Measurements from ENCODE around the gene APOBEC3H. TPM values are rescaled to one million over a fixed set of nuclear protein-coding genes. Genes with fewer than 3 reads are reported as not detected.

The APOBEC3H gene
- total RNA-seq, 1 donor from 2014 or later = 0.84 TPM

- Histone ChIP-seq H3K27ac (peak within 1 kb of the TSS; percentile 91), H3K4me1 (peaks cover 38% of the 10 kb centered on the region), H3K36me3 (no peaks in the 10 kb centered on the region), H3K27me3 (peaks cover 7% of the 10 kb centered on the region), H3K9me3 (no peaks in the 10 kb centered on the region), H3K4me3 (peak within 1 kb of the TSS; percentile 80)
- peak; percentile 97 for DNase-seq
- peak; percentile 97 for ATAC-seq
- TF ChIP-seq, protein P1, sequence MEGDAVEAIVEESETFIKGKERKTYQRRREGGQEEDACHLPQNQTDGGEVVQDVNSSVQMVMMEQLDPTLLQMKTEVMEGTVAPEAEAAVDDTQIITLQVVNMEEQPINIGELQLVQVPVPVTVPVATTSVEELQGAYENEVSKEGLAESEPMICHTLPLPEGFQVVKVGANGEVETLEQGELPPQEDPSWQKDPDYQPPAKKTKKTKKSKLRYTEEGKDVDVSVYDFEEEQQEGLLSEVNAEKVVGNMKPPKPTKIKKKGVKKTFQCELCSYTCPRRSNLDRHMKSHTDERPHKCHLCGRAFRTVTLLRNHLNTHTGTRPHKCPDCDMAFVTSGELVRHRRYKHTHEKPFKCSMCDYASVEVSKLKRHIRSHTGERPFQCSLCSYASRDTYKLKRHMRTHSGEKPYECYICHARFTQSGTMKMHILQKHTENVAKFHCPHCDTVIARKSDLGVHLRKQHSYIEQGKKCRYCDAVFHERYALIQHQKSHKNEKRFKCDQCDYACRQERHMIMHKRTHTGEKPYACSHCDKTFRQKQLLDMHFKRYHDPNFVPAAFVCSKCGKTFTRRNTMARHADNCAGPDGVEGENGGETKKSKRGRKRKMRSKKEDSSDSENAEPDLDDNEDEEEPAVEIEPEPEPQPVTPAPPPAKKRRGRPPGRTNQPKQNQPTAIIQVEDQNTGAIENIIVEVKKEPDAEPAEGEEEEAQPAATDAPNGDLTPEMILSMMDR (IDR thresholded peaks at IDR 0.05) = no peak
- intact Hi-C loops (cut with DNase I) = no loop called here
Observed at GRCh38 chr22:39152511-39153219, 55.6 kb downstream of the APOBEC3H start, which contains the start of gene CBX7. Gene CBX7 (minus strand): TSS chr22:39152680. CDS start chr22:39152444, 236 bp downstream.

DNA sequence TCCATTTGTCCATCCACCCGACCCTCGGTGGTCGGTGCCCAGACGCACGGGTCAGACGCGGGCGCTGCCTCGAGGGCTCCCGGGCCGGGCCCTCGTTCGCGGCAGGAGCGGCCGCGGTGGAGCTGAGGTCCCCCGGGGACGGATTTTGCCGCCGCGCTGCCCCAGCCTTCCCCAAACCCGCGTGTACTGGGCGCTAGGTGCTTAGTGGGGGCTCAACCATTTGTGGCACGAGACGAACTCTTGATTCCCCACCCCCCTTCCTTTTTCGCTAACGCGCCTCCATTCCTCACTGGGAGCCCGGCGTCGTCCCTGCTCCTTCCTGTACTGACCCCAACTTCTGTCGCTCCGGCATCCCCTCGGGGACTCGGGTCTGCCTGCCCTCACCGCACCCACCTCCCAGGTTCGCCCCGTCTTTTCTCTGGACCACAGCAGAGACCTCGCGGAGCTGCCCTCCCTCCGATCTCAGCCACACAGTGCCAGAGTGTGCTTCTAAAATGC lies 56.2 kb downstream of the APOBEC3H start:
- no peaks in the 10 kb centered on the region for H3K9me3 ChIP-seq
- H3K36me3 ChIP-seq = no peaks in the 10 kb centered on the region
- peak overlapping the region; percentile 91 for H3K27ac ChIP-seq
- peaks cover 7% of the 10 kb centered on the region for H3K27me3 ChIP-seq
- DNase-seq (peak; percentile 65), ATAC-seq (no peak)
- intact Hi-C loops (cut with DNase I) = no loop called here
- peak overlapping the region; percentile 80 for H3K4me3 ChIP-seq
- TF ChIP-seq, protein P1 (IDR thresholded peaks at IDR 0.05) = no peak
- H3K4me1 ChIP-seq = peaks cover 31% of the 10 kb centered on the region

Other genes with a start within 250 kb of the APOBEC3H start
- 61.6 TPM for gene CBX6, start 225.0 kb upstream of the APOBEC3H start, total RNA-seq
- gene APOBEC3A, start 139.6 kb upstream of the APOBEC3H start, total RNA-seq = 9.0 TPM
- gene APOBEC3B, start 114.9 kb upstream of the APOBEC3H start, total RNA-seq = 0.52 TPM
- 25.3 TPM for gene APOBEC3C, start 83.0 kb upstream of the APOBEC3H start, total RNA-seq
- 3.3 TPM for gene APOBEC3D, start 76.1 kb upstream of the APOBEC3H start, total RNA-seq
- 9.0 TPM for gene APOBEC3F, start 56.4 kb upstream of the APOBEC3H start, total RNA-seq
- gene APOBEC3G, start 20.0 kb upstream of the APOBEC3H start, total RNA-seq = 16.1 TPM
- 62.7 TPM for gene CBX7, start 55.4 kb downstream of the APOBEC3H start, total RNA-seq
- gene PDGFB, start 147.7 kb downstream of the APOBEC3H start, total RNA-seq = 29.8 TPM
- 1,573 TPM for gene RPL3, start 222.4 kb downstream of the APOBEC3H start, total RNA-seq